Measurements from ENCODE around the gene MYO1D.

GRCh38 chr17:32882734-32883133 is 5.8 kb upstream of the MYO1D start:
- TF ChIP-seq, protein P1, sequence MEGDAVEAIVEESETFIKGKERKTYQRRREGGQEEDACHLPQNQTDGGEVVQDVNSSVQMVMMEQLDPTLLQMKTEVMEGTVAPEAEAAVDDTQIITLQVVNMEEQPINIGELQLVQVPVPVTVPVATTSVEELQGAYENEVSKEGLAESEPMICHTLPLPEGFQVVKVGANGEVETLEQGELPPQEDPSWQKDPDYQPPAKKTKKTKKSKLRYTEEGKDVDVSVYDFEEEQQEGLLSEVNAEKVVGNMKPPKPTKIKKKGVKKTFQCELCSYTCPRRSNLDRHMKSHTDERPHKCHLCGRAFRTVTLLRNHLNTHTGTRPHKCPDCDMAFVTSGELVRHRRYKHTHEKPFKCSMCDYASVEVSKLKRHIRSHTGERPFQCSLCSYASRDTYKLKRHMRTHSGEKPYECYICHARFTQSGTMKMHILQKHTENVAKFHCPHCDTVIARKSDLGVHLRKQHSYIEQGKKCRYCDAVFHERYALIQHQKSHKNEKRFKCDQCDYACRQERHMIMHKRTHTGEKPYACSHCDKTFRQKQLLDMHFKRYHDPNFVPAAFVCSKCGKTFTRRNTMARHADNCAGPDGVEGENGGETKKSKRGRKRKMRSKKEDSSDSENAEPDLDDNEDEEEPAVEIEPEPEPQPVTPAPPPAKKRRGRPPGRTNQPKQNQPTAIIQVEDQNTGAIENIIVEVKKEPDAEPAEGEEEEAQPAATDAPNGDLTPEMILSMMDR (IDR thresholded peaks at IDR 0.05): no peak
- no peak for TF ChIP-seq POLR2A (IDR thresholded peaks at IDR 0.05)
